Measurements from ENCODE around the gene NLGN1.

The NLGN1 gene

DNA sequence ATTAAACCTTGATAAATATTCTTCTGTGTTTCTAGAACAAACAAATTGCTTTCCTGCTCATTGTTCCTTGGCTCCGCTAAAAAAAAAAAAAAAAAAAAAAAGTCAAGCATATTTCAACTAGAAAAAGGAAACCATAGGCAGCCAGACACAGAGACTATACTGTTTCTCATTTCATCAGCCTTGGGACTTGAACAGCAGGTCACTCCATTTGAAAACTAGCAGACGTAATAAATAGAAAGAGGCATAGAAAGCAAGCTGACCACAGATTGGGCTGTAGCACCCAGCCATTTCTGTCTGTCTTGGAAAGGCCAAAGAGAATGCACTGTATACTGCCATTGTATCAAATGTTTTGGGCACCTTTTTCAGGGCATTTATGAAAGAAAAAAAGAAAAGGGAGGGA lies 697.1 kb downstream of the NLGN1 start:
- TF ChIP-seq POLR2A (IDR thresholded peaks at IDR 0.05; ENCODE audit: extremely low read depth, insufficient read length) = no peak
- TF ChIP-seq, protein P1, sequence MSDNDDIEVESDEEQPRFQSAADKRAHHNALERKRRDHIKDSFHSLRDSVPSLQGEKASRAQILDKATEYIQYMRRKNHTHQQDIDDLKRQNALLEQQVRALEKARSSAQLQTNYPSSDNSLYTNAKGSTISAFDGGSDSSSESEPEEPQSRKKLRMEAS (IDR thresholded peaks at IDR 0.05; ENCODE audit: low read depth, low read length) = no peak
- TF ChIP-seq, protein P2, sequence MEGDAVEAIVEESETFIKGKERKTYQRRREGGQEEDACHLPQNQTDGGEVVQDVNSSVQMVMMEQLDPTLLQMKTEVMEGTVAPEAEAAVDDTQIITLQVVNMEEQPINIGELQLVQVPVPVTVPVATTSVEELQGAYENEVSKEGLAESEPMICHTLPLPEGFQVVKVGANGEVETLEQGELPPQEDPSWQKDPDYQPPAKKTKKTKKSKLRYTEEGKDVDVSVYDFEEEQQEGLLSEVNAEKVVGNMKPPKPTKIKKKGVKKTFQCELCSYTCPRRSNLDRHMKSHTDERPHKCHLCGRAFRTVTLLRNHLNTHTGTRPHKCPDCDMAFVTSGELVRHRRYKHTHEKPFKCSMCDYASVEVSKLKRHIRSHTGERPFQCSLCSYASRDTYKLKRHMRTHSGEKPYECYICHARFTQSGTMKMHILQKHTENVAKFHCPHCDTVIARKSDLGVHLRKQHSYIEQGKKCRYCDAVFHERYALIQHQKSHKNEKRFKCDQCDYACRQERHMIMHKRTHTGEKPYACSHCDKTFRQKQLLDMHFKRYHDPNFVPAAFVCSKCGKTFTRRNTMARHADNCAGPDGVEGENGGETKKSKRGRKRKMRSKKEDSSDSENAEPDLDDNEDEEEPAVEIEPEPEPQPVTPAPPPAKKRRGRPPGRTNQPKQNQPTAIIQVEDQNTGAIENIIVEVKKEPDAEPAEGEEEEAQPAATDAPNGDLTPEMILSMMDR (IDR thresholded peaks at IDR 0.05; ENCODE audit: low read depth, low read length) = no peak
- TF ChIP-seq MYC (IDR thresholded peaks at IDR 0.05; ENCODE audit: low read depth, low read length) = no peak
- H3K4me3 ChIP-seq (ENCODE audit: low read depth, low read length) = no peak overlapping the region
- no peak for DNase-seq (ENCODE audit: low read depth)

DNA sequence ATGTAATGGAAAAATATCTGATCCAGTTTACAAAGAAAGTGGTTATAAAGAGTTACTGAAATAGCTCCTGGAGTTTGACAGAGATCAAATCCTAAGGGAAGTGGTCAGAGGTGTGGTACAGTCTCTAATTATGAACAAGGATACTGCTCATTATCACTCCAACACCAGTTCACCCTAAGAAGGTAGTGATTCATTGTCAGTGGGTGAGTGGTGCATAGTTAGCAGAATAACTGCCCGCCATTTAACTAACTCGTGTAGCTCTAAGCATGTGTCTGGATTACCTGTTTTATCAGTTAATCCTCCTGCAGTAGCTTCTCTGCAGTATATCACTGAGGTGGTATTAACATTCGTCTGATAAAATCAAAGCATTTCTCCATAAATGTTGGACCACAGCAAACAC lies 700.1 kb downstream of the NLGN1 start:
- DNase-seq (ENCODE audit: low read depth) = no peak
- no peak for TF ChIP-seq POLR2A (IDR thresholded peaks at IDR 0.05; ENCODE audit: extremely low read depth, insufficient read length)
- TF ChIP-seq, protein P2 (IDR thresholded peaks at IDR 0.05; ENCODE audit: low read depth, low read length) = no peak
- TF ChIP-seq MYC (IDR thresholded peaks at IDR 0.05; ENCODE audit: low read depth, low read length) = no peak
- TF ChIP-seq, protein P1 (IDR thresholded peaks at IDR 0.05; ENCODE audit: low read depth, low read length) = no peak
- H3K4me3 ChIP-seq (ENCODE audit: low read depth, low read length) = no peak overlapping the region

DNA sequence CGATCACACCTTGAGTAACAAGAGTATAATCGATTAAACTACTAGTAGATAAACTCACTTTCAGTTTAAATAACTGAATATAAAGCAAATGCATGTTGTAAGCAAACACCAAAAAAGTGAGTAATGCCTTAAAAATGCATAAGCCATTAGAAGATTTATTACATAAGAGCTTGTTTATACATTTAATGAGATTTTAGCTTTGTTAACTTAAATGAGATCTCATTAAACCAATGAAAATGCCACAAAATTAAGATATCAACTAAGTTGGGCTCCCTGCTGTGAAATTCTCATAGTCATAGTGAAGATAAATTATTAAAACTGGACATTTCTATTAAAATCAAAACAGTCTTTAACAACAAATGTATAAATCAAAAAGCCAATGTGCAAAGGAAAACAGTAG lies 701.2 kb downstream of the NLGN1 start:
- no peak overlapping the region for H3K4me3 ChIP-seq (ENCODE audit: low read depth, low read length)
- TF ChIP-seq POLR2A (IDR thresholded peaks at IDR 0.05; ENCODE audit: extremely low read depth, insufficient read length) = no peak
- TF ChIP-seq, protein P2 (IDR thresholded peaks at IDR 0.05; ENCODE audit: low read depth, low read length) = no peak
- TF ChIP-seq, protein P1 (IDR thresholded peaks at IDR 0.05; ENCODE audit: low read depth, low read length) = no peak
- no peak for TF ChIP-seq MYC (IDR thresholded peaks at IDR 0.05; ENCODE audit: low read depth, low read length)
- no peak for DNase-seq (ENCODE audit: low read depth)

GRCh38 chr3:174099724-174100123 lies 702.2 kb downstream of the NLGN1 start:
- no peak for DNase-seq (ENCODE audit: low read depth)
- H3K4me3 ChIP-seq (ENCODE audit: low read depth, low read length) = no peak overlapping the region
- TF ChIP-seq POLR2A (IDR thresholded peaks at IDR 0.05; ENCODE audit: extremely low read depth, insufficient read length) (no peak), MYC (IDR thresholded peaks at IDR 0.05; ENCODE audit: low read depth, low read length) (no peak)

DNA sequence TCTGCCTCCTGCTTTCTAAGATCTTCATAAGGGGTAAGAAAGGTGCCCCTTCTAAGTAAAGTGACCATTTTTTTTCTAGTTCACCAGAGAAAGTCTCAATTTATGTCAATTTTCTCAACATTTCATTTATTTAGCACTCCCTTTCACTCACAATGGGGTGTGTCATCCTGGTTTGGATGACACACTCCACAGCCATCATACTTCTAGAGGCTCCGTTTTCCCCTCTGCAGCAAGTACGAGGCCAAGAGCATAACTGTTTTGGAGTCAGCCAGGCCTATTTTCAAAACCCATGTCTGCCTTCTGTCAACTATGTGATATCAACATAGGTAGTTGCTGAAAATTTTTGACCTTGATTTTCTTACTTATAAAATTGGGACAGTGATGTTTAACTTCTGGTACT lies 703.2 kb downstream of the NLGN1 start:
- no peak for DNase-seq (ENCODE audit: low read depth)
- no peak overlapping the region for H3K4me3 ChIP-seq (ENCODE audit: low read depth, low read length)
- TF ChIP-seq, protein P2 (IDR thresholded peaks at IDR 0.05; ENCODE audit: low read depth, low read length) = no peak
- TF ChIP-seq, protein P1 (IDR thresholded peaks at IDR 0.05; ENCODE audit: low read depth, low read length) = no peak
- TF ChIP-seq MYC (IDR thresholded peaks at IDR 0.05; ENCODE audit: low read depth, low read length) (no peak), POLR2A (IDR thresholded peaks at IDR 0.05; ENCODE audit: extremely low read depth, insufficient read length) (no peak)

DNA sequence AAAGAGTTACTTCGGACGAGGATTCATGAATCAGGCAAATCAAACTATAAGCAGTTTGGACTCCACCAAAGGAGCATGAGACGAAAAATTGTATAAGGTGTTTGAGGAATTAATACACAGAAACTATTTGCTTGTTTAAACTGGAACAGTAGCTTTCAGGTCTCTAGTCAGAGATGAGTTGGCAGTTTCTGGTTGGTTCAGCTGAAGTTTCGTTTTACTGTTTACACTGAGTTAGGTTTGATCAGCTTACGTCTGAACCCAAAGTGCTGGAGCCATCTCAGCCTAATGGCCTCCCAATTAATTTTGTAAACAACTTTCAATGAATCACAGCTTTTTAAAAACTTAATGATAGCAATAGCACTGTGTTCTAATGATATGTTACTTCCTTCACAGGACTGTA lies 703.7 kb downstream of the NLGN1 start:
- DNase-seq (ENCODE audit: low read depth) = no peak
- TF ChIP-seq, protein P1 (IDR thresholded peaks at IDR 0.05; ENCODE audit: low read depth, low read length) = no peak
- TF ChIP-seq, protein P2 (IDR thresholded peaks at IDR 0.05; ENCODE audit: low read depth, low read length) = no peak
- TF ChIP-seq MYC (IDR thresholded peaks at IDR 0.05; ENCODE audit: low read depth, low read length) (no peak), POLR2A (IDR thresholded peaks at IDR 0.05; ENCODE audit: extremely low read depth, insufficient read length) (no peak)
- H3K4me3 ChIP-seq (ENCODE audit: low read depth, low read length) = no peak overlapping the region

Data from NB4 (cell line).